Hepatocyte (in vitro differentiated cells): ENCODE results near the gene TUBGCP3. TPM values are rescaled to one million over a fixed set of nuclear protein-coding genes. Genes with fewer than 3 reads are reported as not detected.

Experiments used
- DNase-seq: peaks from one replicate; pipeline ENCODE4 v3.0.0-alpha.2; 2016; ENCODE audit warnings: low spot score
- H2AFZ ChIP-seq: fragments of 200-600 bp; sonication (generic); 2 replicates; pipeline ENCODE4 v1.6.0; 2016; ENCODE audit warnings: antibody characterized with exemption, mild to moderate bottlenecking
- H3K27ac ChIP-seq: fragments of 200-600 bp; sonication (generic); 2 replicates; pipeline ENCODE4 v1.5.1; 2016; ENCODE audit warnings: mild to moderate bottlenecking
- H3K27me3 ChIP-seq: fragments of 200-600 bp; sonication (generic); 2 replicates; pipeline ENCODE4 v1.6.1; 2016
- H3K36me3 ChIP-seq: fragments of 200-600 bp; sonication (generic); replicated peaks from 2 replicates; pipeline ENCODE4 v1.5.1; 2016; ENCODE audit warnings: low read depth; ENCODE audit not compliant: insufficient read depth
- H3K4me1 ChIP-seq: fragments of 200-600 bp; sonication (generic); 2 replicates; pipeline ENCODE4 v1.5.1; 2016; ENCODE audit warnings: mild to moderate bottlenecking, moderate library complexity; ENCODE audit not compliant: insufficient read depth
- H3K4me2 ChIP-seq: fragments of 200-600 bp; sonication (generic); 2 replicates; pipeline ENCODE4 v1.6.0; 2016
- H3K4me3 ChIP-seq: fragments of 200-600 bp; sonication (generic); 2 replicates; pipeline ENCODE4 v1.5.1; 2016; ENCODE audit warnings: mild to moderate bottlenecking
- H3K79me2 ChIP-seq: fragments of 200-600 bp; sonication (generic); 2 replicates; pipeline ENCODE4 v1.6.0; 2017; ENCODE audit warnings: mild to moderate bottlenecking
- H3K9me2 ChIP-seq: fragments of 200-600 bp; sonication (generic); replicated peaks from 2 replicates; pipeline ENCODE4 v1.6.0; 2017; ENCODE audit warnings: mild to moderate bottlenecking; ENCODE audit not compliant: insufficient read depth
- H3K9me3 ChIP-seq: fragments of 200-600 bp; sonication (generic); 2 replicates; pipeline ENCODE4 v1.5.1; 2016; ENCODE audit warnings: low read depth, mild to moderate bottlenecking
- H4K20me1 ChIP-seq: fragments of 200-600 bp; sonication (generic); 2 replicates; pipeline ENCODE4 v1.6.0; 2016; ENCODE audit warnings: mild to moderate bottlenecking; ENCODE audit not compliant: insufficient read depth, poor library complexity, severe bottlenecking
- EZH2 ChIP-seq: fragments of 200-600 bp; sonication (generic); IDR thresholded peaks from 2 replicates; pipeline ENCODE4 v1.6.1; 2016; ENCODE audit warnings: antibody characterized with exemption, mild to moderate bottlenecking, borderline replicate concordance
- EZH2phosphoT487 ChIP-seq: fragments of 200-600 bp; sonication (generic); IDR thresholded peaks from one replicate; pipeline ENCODE4 v1.6.1; 2018; ENCODE audit warnings: antibody characterized with exemption, mild to moderate bottlenecking, low read depth, moderate library complexity; ENCODE audit not compliant: unreplicated experiment, severe bottlenecking
- WGBS: methylation state at CpG from one replicate; pipeline ENCODE4 v1.1.6; 2016; ENCODE audit warnings: low lambda C conversion rate; ENCODE audit errors: missing lambda C conversion rate; 5-methylcytosine and 5-hydroxymethylcytosine counted together
- polyA plus RNA-seq: library from polyadenylated mRNA; unstranded; fragments of >200 nt; fragmentation: Nextera tagmentation; extraction: Ambion mirVana; gene quantifications from 2 replicates; pipeline ENCODE4 v1.2.1, GENCODE V29; 2016
- total RNA-seq: library from RNA; depleted of rRNA; stranded (reverse); fragments of >200 nt; gene quantifications from 2 replicates; pipeline ENCODE4 v1.2.3, GENCODE V29; 2014
- TF ChIP-seq, protein P1 (sequence below): fragments of 200-600 bp; sonication (generic); IDR thresholded peaks from 2 replicates; pipeline ENCODE4 v1.5.1; 2016; ENCODE audit warnings: antibody characterized with exemption, mild to moderate bottlenecking; ENCODE audit not compliant: poor library complexity

TUBGCP3 gene
- total and polyA plus RNA-seq, 2 experiments from 2014 or later, result 9.7 to 11.1 TPM

DNA sequence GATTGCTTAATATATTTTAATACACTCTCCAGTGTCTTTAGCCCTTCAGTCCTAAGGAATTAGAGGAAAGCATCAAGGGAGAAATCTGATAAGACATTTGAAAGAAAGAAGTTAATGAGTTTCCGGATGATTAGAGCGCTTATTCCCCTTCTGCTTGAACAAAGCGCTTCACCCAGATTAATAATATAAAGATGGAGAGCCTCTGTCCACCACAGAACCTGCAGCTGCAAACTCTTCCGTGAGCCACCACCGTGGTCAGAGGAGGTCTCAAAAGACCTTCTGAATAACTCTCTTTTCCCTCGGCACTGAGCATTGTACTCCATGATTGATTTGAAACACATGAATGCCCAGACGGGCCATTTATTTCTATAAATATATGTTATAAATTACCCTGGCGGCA is 14.2 kb upstream of the TUBGCP3 start:
- Histone ChIP-seq H3K4me2 (no peak overlapping the region), H3K4me1 (no peaks in the 10 kb centered on the region), H3K4me3 (no peak overlapping the region), H3K36me3 (no peaks in the 10 kb centered on the region), H3K27ac (no peak overlapping the region), H3K27me3 (no peaks in the 10 kb centered on the region), H4K20me1 (no peaks in the 10 kb centered on the region), H3K79me2 (no peaks in the 10 kb centered on the region), H3K9me2 (no peaks in the 10 kb centered on the region), H2AFZ (no peak overlapping the region), H3K9me3 (no peaks in the 10 kb centered on the region)
- TF ChIP-seq EZH2, result no peak
- no peak for TF ChIP-seq EZH2phosphoT487
- TF ChIP-seq, protein P1, sequence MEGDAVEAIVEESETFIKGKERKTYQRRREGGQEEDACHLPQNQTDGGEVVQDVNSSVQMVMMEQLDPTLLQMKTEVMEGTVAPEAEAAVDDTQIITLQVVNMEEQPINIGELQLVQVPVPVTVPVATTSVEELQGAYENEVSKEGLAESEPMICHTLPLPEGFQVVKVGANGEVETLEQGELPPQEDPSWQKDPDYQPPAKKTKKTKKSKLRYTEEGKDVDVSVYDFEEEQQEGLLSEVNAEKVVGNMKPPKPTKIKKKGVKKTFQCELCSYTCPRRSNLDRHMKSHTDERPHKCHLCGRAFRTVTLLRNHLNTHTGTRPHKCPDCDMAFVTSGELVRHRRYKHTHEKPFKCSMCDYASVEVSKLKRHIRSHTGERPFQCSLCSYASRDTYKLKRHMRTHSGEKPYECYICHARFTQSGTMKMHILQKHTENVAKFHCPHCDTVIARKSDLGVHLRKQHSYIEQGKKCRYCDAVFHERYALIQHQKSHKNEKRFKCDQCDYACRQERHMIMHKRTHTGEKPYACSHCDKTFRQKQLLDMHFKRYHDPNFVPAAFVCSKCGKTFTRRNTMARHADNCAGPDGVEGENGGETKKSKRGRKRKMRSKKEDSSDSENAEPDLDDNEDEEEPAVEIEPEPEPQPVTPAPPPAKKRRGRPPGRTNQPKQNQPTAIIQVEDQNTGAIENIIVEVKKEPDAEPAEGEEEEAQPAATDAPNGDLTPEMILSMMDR, result no peak
- WGBS, result 83% methylated on average over 8 of the region's 8 CpGs
- DNase-seq, result no peak

DNA sequence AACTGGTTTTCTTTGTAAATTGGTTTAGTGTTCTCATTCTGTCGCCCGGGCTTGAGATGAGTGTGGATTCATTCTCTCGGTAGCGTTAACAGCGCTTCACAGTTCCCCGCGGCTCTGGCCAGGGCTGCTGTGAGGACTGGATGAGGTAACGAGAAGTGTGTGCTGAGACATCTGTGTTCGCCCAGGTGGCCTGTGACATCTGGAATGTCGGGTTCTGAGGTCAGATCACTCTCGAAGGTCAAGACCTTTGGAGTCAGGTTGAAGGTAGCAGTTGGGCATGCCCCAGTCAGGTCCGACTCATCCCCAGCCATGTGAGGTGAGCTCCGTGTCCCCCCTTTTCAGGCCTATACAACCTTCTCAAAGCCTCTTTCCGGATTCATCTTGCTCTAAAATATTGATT is 13.4 kb upstream of the TUBGCP3 start:
- WGBS, result 89% methylated on average over 14 of the region's 14 CpGs

DNA sequence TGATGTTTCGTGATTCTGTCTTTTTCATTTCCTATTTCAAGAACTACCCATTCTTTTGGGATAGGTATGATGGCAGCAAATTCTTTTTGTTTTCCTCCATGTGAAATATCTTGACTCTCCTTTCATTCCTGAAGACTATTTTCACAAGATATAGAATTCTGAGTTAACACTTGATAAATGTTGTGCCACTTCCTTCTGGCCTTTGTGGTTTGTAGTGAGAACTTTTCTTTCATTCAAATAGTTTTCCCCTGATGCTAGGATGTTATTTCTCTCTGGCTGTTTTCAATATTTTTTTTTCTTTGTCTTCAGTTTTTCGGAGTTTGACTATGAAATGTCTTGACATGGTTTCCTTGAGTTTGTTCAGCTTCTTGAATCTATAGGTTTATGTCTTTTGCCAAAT is 8.3 kb upstream of the TUBGCP3 start:
- no peaks in the 10 kb centered on the region for H3K79me2 ChIP-seq
- H3K9me3 ChIP-seq, result no peaks in the 10 kb centered on the region
- TF ChIP-seq, protein P1, result no peak
- TF ChIP-seq EZH2 (no peak), EZH2phosphoT487 (no peak)
- no peak overlapping the region for H3K4me2 ChIP-seq
- H3K27ac ChIP-seq, result no peak overlapping the region
- H3K36me3 ChIP-seq, result no peaks in the 10 kb centered on the region
- no peak overlapping the region for H3K4me3 ChIP-seq
- no peaks in the 10 kb centered on the region for H3K27me3 ChIP-seq
- H3K9me2 ChIP-seq, result no peaks in the 10 kb centered on the region
- DNase-seq, result no peak
- H2AFZ ChIP-seq, result no peak overlapping the region
- no peaks in the 10 kb centered on the region for H4K20me1 ChIP-seq
- H3K4me1 ChIP-seq, result peaks cover 5% of the 10 kb centered on the region
- WGBS, result 87% methylated on average over 2 of the region's 2 CpGs

More for the DNA sequence above, 13.4 kb upstream of the TUBGCP3 start:
- H3K27ac ChIP-seq, result no peak overlapping the region
- H4K20me1 ChIP-seq, result no peaks in the 10 kb centered on the region
- no peak for DNase-seq
- TF ChIP-seq EZH2phosphoT487 (no peak), EZH2 (no peak)
- TF ChIP-seq, protein P1, result no peak
- no peak overlapping the region for H3K4me3 ChIP-seq
- no peaks in the 10 kb centered on the region for H3K4me1 ChIP-seq
- no peaks in the 10 kb centered on the region for H3K27me3 ChIP-seq
- H3K79me2 ChIP-seq, result no peaks in the 10 kb centered on the region
- no peaks in the 10 kb centered on the region for H3K36me3 ChIP-seq
- no peak overlapping the region for H3K4me2 ChIP-seq
- no peaks in the 10 kb centered on the region for H3K9me3 ChIP-seq
- H2AFZ ChIP-seq, result no peak overlapping the region
- no peaks in the 10 kb centered on the region for H3K9me2 ChIP-seq

DNA sequence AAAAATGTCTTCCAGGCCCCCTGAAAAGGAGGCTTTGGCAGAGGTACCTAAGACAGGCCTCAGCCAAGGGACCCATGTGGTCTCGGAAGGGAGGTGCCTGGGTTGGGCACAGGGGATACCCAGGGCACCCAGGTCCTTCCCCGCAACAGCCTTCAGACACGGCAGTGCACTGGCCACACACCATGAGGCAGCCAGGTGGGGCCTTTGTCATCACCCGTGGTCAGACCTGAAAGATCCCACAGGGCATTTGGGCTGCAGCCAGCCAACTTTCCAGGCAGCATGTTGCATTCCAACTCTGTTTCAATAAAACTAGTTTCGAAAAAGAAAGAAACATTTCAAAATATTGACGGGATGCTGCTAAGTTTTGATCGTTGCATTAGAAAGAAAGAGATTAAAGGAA is 4.7 kb upstream of the TUBGCP3 start:
- H2AFZ ChIP-seq, result no peak overlapping the region
- H3K4me2 ChIP-seq, result no peak overlapping the region
- H3K4me1 ChIP-seq, result peaks cover 12% of the 10 kb centered on the region
- H3K4me3 ChIP-seq, result no peak overlapping the region
- 72% methylated on average over 7 of the region's 7 CpGs for WGBS
- H3K79me2 ChIP-seq, result no peaks in the 10 kb centered on the region
- no peaks in the 10 kb centered on the region for H3K36me3 ChIP-seq
- no peaks in the 10 kb centered on the region for H3K9me3 ChIP-seq
- H3K27ac ChIP-seq, result no peak overlapping the region
- no peaks in the 10 kb centered on the region for H4K20me1 ChIP-seq
- no peaks in the 10 kb centered on the region for H3K27me3 ChIP-seq
- no peaks in the 10 kb centered on the region for H3K9me2 ChIP-seq
- TF ChIP-seq EZH2phosphoT487, result no peak
- TF ChIP-seq, protein P1, result no peak
- no peak for TF ChIP-seq EZH2
- no peak for DNase-seq
